ENCODE measurements around the gene FAM219A. TPM values are rescaled to one million over a fixed set of nuclear protein-coding genes. Genes with fewer than 3 reads are reported as not detected.
"Not testable (repeated sequence)": the region's sequence is repeated elsewhere in the genome, so short reads cannot be mapped to it uniquely, and the experiment has no call there.

Gene FAM219A
- polyA plus RNA-seq, 4 donors: 11.9 to 13.9 (median 12.5) TPM

- DNase-seq (ENCODE audit: low read depth in 4 of 4, low spot score in 3 of 4): no peak
Observed at GRCh38 chr9:34363619-34364351, 94.6 kb downstream of the FAM219A start.

- no peak for DNase-seq (ENCODE audit: low read depth in 4 of 4, low spot score in 3 of 4)
Observed at GRCh38 chr9:34362614-34363214, 95.7 kb downstream of the FAM219A start.

- not testable (repeated sequence) for DNase-seq (ENCODE audit: low read depth in 4 of 4, low spot score in 3 of 4)
Observed at GRCh38 chr9:34352957-34353356, 105.4 kb downstream of the FAM219A start.

GRCh38 chr9:34352122-34352652, 106.2 kb downstream of the FAM219A start:
- DNase-seq (ENCODE audit: low read depth in 4 of 4, low spot score in 3 of 4): not testable (repeated sequence)

- DNase-seq (ENCODE audit: low read depth in 4 of 4, low spot score in 3 of 4): no peak
Observed at GRCh38 chr9:34349324-34349723, 109.0 kb downstream of the FAM219A start.

Other genes with a start within 250 kb of the FAM219A start
- 1 to 10 TPM; 3.1 to 6.8 (median 5.8) TPM for gene KIF24, start 129.3 kb downstream of the FAM219A start, polyA plus RNA-seq (ENCODE audit: insufficient read length in 4 of 4)
- 10 to 100 TPM; 21.0 to 30.3 (median 22.5) TPM for gene NUDT2, start 129.0 kb downstream of the FAM219A start, polyA plus RNA-seq (ENCODE audit: insufficient read length in 4 of 4)
- gene MYORG, start 81.7 kb downstream of the FAM219A start, polyA plus RNA-seq (ENCODE audit: insufficient read length in 4 of 4): 1 to 10 TPM; 2.9 to 9.5 (median 7.5) TPM
- gene DNAI1, start 235 bp upstream of the FAM219A start, polyA plus RNA-seq (ENCODE audit: insufficient read length in 4 of 4): 1 to 10 TPM in 3 of 4 donors, under 1 TPM in 1; 0.15 to 3.2 (median 2.0) TPM
- 1 to 10 TPM in 3 of 4 donors, under 1 TPM in 1; 0.82 to 3.6 (median 1.7) TPM for gene ENHO, start 64.4 kb upstream of the FAM219A start, polyA plus RNA-seq (ENCODE audit: insufficient read length in 4 of 4)
- gene CNTFR, start 131.2 kb upstream of the FAM219A start, polyA plus RNA-seq (ENCODE audit: insufficient read length in 4 of 4): 10 to 100 TPM; 31.8 to 90.7 (median 49.3) TPM
- gene RPP25L, start 153.5 kb upstream of the FAM219A start, polyA plus RNA-seq (ENCODE audit: insufficient read length in 4 of 4): 10 to 100 TPM; 13.1 to 30.3 (median 26.7) TPM
- 100 to 1,000 TPM in 1 of 4 donors, 10 to 100 TPM in 3; 86.6 to 102 (median 94.2) TPM for gene DCTN3, start 161.9 kb upstream of the FAM219A start, polyA plus RNA-seq (ENCODE audit: insufficient read length in 4 of 4)
- under 1 TPM in 3 of 4 donors, not detected in 1; 0.11 to 0.22 (median 0.17) TPM for gene ARID3C, start 170.5 kb upstream of the FAM219A start, polyA plus RNA-seq (ENCODE audit: insufficient read length in 4 of 4)
- gene SIGMAR1, start 179.2 kb upstream of the FAM219A start, polyA plus RNA-seq (ENCODE audit: insufficient read length in 4 of 4): 10 to 100 TPM; 46.1 to 58.9 (median 49.3) TPM
- gene GALT, start 188.1 kb upstream of the FAM219A start, polyA plus RNA-seq (ENCODE audit: insufficient read length in 4 of 4): 10 to 100 TPM; 58.9 to 81.5 (median 66.0) TPM
- 100 to 1,000 TPM in 1 of 4 donors, 10 to 100 TPM in 3; 50.0 to 138 (median 66.6) TPM for gene IL11RA, start 193.6 kb upstream of the FAM219A start, polyA plus RNA-seq (ENCODE audit: insufficient read length in 4 of 4)
- gene CCL27, start 204.1 kb upstream of the FAM219A start, polyA plus RNA-seq (ENCODE audit: insufficient read length in 4 of 4): 1 to 10 TPM in 1 of 4 donors, under 1 TPM in 3; 0.59 to 1.1 (median 0.76) TPM
- gene CCL19, start 232.7 kb upstream of the FAM219A start, polyA plus RNA-seq (ENCODE audit: insufficient read length in 4 of 4): under 1 TPM in 2 of 4 donors, not detected in 2; 0.38 to 0.57 TPM

Measured in left renal pelvis (tissue), 4 donors.